Neural crest cell (in vitro differentiated cells): ENCODE data around the gene AEN. TPM values are rescaled to one million over a fixed set of nuclear protein-coding genes. Genes with fewer than 3 reads are reported as not detected.

Source experiments
- DNase-seq: peaks from one replicate; pipeline ENCODE4 v3.0.0; 2021; ENCODE audit warnings: low read depth, mixed read lengths, low spot score
- H3K27ac Mint-ChIP-seq: one replicate; pipeline ENCODE4 v1.8.0; 2021; ENCODE audit warnings: mild to moderate bottlenecking, mixed read lengths; ENCODE audit not compliant: unreplicated experiment
- H3K27me3 Mint-ChIP-seq: 2 replicates; pipeline ENCODE4 v1.8.0; 2021; ENCODE audit warnings: low read depth, mild to moderate bottlenecking, mixed read lengths
- H3K36me3 Mint-ChIP-seq: 2 replicates; pipeline ENCODE4 v1.8.0; 2021; ENCODE audit warnings: low read depth, mild to moderate bottlenecking, mixed read lengths
- H3K4me1 Mint-ChIP-seq: 2 replicates; pipeline ENCODE4 v1.8.0; 2021; ENCODE audit warnings: mixed read lengths
- H3K4me3 Mint-ChIP-seq: one replicate; pipeline ENCODE4 v1.8.0; 2021; ENCODE audit warnings: mild to moderate bottlenecking, mixed read lengths
- H3K9me3 Mint-ChIP-seq: 2 replicates; pipeline ENCODE4 v1.8.0; 2021; ENCODE audit warnings: mixed read lengths
- long read RNA-seq: library from polyadenylated mRNA; unstranded; transcript quantifications from one replicate; pipeline ENCODE4 v2.0.0, GENCODE V29; 2020
- total RNA-seq: library from RNA; stranded (reverse); gene quantifications from 2 replicates; pipeline ENCODE4 v1.2.1, GENCODE V29; 2021
- TF ChIP-seq, protein P1 (sequence below): fragments of 200-600 bp; sonication (generic); conservative IDR thresholded peaks from 2 replicates; pipeline ENCODE4 v1.5.0; 2021; ENCODE audit warnings: antibody characterized with exemption, mild to moderate bottlenecking

AEN gene, protein sequence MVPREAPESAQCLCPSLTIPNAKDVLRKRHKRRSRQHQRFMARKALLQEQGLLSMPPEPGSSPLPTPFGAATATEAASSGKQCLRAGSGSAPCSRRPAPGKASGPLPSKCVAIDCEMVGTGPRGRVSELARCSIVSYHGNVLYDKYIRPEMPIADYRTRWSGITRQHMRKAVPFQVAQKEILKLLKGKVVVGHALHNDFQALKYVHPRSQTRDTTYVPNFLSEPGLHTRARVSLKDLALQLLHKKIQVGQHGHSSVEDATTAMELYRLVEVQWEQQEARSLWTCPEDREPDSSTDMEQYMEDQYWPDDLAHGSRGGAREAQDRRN
- 45.7 and 47.9 TPM in 2 replicates for total RNA-seq
- long read RNA-seq, full-length matches to known transcripts, result 22 of 36 reads
- long read RNA-seq, partial matches to known transcripts, result 11 of 36 reads
- long read RNA-seq, other reads (novel, unspliced or antisense), result 3 of 36 reads

DNA sequence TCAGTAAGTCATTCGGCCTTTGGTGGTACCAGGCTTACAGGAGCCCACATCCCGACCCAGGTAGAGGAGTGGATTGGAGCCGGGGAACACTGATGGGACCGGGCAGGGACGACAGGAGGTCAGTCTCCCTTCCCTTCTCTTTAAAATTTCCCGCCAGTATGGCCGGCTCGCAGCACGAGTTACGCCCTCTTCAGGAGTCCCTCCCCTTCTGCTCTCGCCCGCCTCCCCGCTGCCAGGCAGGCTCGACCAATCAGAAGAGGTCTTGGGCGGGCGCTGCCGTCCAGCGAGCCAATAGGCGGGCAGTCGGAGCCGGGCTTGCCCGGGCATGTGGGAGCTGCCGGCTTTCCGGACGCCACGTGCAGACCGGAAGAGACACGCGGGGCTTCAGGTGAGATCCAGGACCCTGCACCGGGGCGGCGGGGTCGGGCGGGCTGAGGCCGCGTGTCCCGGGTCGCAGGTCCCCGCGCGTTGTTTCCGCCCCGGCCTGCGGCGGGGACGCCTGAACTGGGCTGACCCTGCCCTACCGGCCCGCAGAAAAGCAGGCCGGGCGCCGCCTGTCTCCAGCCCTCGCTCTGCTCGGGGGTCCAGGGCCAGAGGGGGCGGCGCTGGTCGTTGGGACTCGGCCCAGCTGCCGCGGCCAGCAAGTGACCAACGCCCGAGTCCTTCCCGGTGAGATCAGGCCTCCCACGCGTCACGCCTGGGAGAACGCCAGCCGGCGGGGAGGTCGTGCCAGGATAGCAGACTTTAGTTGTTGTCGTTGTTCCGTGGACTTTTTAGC, at the start of gene AEN:
Gene AEN, plus strand, starts transcription at position 346 of the 778 bp plus-strand sequence. CDS start 4,870 bp downstream, outside the sequence.
- Mint-ChIP-seq H3K27me3 (no peaks in the 10 kb centered on the region), H3K4me1 (peaks cover 42% of the 10 kb centered on the region), H3K36me3 (no peaks in the 10 kb centered on the region), H3K27ac (peak within 1 kb of the TSS; percentile 91), H3K9me3 (no peaks in the 10 kb centered on the region), H3K4me3 (peak within 1 kb of the TSS; percentile 98)
- TF ChIP-seq, protein P1, sequence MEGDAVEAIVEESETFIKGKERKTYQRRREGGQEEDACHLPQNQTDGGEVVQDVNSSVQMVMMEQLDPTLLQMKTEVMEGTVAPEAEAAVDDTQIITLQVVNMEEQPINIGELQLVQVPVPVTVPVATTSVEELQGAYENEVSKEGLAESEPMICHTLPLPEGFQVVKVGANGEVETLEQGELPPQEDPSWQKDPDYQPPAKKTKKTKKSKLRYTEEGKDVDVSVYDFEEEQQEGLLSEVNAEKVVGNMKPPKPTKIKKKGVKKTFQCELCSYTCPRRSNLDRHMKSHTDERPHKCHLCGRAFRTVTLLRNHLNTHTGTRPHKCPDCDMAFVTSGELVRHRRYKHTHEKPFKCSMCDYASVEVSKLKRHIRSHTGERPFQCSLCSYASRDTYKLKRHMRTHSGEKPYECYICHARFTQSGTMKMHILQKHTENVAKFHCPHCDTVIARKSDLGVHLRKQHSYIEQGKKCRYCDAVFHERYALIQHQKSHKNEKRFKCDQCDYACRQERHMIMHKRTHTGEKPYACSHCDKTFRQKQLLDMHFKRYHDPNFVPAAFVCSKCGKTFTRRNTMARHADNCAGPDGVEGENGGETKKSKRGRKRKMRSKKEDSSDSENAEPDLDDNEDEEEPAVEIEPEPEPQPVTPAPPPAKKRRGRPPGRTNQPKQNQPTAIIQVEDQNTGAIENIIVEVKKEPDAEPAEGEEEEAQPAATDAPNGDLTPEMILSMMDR, result no peak
- DNase-seq, result peak; percentile 87

DNA sequence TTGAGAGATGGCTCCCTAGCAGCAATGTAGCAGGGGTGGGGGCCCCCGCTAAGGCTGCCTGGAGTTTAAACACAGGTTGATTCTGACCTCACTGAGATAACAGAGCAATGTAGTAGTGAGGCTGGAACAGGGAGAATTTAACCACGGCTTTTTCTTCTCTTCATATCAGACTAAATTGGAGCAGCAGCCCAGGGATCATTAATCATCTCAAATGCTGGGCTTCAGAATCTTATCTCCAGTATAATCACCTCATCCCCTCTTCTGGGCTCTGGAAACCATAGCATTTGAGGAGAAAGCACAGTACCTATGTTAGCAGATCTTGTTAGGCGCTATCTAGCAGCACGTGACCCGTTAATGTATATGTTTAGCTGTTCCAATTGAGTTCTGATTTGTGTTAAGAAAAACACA, 49.3 kb upstream of the AEN start:
- Mint-ChIP-seq H3K27ac (peak overlapping the region; percentile 75), H3K36me3 (no peaks in the 10 kb centered on the region), H3K9me3 (no peaks in the 10 kb centered on the region), H3K4me1 (peaks cover 13% of the 10 kb centered on the region), H3K27me3 (peaks cover 23% of the 10 kb centered on the region), H3K4me3 (no peak overlapping the region)
- no peak for DNase-seq
- TF ChIP-seq, protein P1, result no peak

DNA sequence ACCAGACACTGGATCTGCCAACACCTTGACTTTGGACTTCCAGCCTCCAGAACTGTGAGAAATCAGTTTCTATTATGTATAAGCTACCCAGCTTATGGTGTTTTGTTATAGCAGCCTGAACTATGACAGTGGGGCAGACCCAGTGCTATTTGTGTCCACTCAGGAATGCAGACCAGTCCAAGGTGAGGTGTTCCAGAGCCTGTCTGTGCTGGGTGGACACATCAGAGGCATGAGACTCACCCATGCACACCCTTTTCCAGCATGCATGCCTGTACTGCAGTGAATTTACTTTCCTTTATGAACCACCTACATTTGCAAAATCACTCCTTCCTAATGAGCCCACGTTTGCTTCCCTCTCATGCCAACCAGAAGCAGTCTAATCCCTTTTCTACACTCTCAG, 47.1 kb upstream of the AEN start:
- Mint-ChIP-seq H3K27me3 (peaks cover 16% of the 10 kb centered on the region), H3K36me3 (no peaks in the 10 kb centered on the region), H3K27ac (peak overlapping the region; percentile 81), H3K4me3 (no peak overlapping the region), H3K4me1 (peaks cover 13% of the 10 kb centered on the region), H3K9me3 (no peaks in the 10 kb centered on the region)
- no peak for DNase-seq
- TF ChIP-seq, protein P1, result no peak

DNA sequence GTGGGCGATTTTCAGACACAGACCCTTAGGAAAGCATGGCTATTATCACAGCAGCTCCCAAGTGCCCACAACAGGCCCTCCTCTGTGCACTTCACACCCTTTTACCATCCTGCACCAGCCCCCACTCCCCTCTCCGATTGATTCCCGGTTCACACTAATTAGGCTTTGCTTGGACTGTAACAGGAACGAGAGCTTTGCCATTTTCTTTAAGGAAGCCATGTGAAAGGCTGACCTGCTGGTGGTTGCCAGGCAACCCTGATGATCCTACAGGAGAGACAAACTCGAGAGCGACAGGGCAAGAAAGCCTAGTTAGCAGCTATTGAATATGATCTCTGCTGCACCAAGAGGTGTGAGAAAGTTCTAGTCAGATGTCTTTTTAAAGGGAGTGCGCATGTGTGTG, 46.5 kb upstream of the AEN start:
- no peaks in the 10 kb centered on the region for H3K36me3 Mint-ChIP-seq
- H3K4me1 Mint-ChIP-seq, result peaks cover 13% of the 10 kb centered on the region
- H3K27ac Mint-ChIP-seq, result peak overlapping the region; percentile 81
- H3K27me3 Mint-ChIP-seq, result peaks cover 16% of the 10 kb centered on the region
- H3K4me3 Mint-ChIP-seq, result no peak overlapping the region
- no peaks in the 10 kb centered on the region for H3K9me3 Mint-ChIP-seq
- TF ChIP-seq, protein P1, result no peak
- DNase-seq, result no peak

DNA sequence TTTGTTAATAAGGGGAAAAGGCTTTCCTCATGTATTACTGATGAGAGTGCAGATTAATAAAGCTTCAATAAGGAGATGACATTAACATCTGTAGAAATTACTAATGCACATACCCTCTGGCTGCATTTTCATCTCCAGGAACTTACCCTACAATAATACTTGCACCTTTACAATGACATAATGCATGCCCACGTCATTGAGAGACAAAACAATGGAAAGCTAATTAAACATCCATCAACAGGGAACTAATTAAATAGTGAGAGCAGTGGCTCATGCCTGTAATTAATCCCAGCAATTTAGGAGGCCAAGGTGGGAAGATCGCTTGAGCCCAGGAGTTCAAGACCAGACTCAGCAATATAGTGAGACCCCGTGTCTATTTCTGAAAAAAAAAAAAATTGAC, 41.8 kb upstream of the AEN start:
- no peaks in the 10 kb centered on the region for H3K9me3 Mint-ChIP-seq
- no peaks in the 10 kb centered on the region for H3K36me3 Mint-ChIP-seq
- no peak overlapping the region for H3K4me3 Mint-ChIP-seq
- no peak for DNase-seq
- TF ChIP-seq, protein P1, result no peak
- H3K27ac Mint-ChIP-seq, result no peak overlapping the region
- H3K4me1 Mint-ChIP-seq, result peaks cover 10% of the 10 kb centered on the region
- H3K27me3 Mint-ChIP-seq, result peaks cover 3% of the 10 kb centered on the region
